Large intestine (tissue), 3 donors: ENCODE measurements around the gene SLC2A8. TPM values are rescaled to one million over a fixed set of nuclear protein-coding genes. Genes with fewer than 3 reads are reported as not detected.

Experiments
- DNase-seq, 2 donors: peaks; one replicate each; pipeline versions ENCODE4 v3.0.0 to v3.0.0-alpha.2; 2013
- H3K27ac ChIP-seq: one replicate; pipeline ENCODE4 v1.5.1; 2013; ENCODE audit warnings: low read length
- H3K27me3 ChIP-seq: 2 replicates; pipeline ENCODE4 v1.6.1; 2013; ENCODE audit warnings: low read length; ENCODE audit not compliant: control insufficient read depth, insufficient read depth
- H3K36me3 ChIP-seq: 2 replicates; pipeline ENCODE4 v1.6.1; 2013; ENCODE audit warnings: low read length; ENCODE audit not compliant: control insufficient read depth, insufficient read depth
- H3K4me1 ChIP-seq: one replicate; pipeline ENCODE4 v1.6.1; 2013; ENCODE audit warnings: low read length; ENCODE audit not compliant: control insufficient read depth, insufficient read depth
- H3K4me3 ChIP-seq: one replicate; pipeline ENCODE4 v1.5.1; 2013; ENCODE audit warnings: low read length
- H3K9me3 ChIP-seq: one replicate; pipeline ENCODE4 v1.6.1; 2013; ENCODE audit warnings: mild to moderate bottlenecking, low read depth, low read length, moderate library complexity; ENCODE audit not compliant: control insufficient read depth
- WGBS: methylation state at CpG from one replicate; pipeline ENCODE4 v1.1.5; 2013; ENCODE audit warnings: low lambda C conversion rate; ENCODE audit not compliant: insufficient coverage; 5-methylcytosine and 5-hydroxymethylcytosine counted together
- polyA plus RNA-seq: library from polyadenylated mRNA; unstranded; fragments of 120-200 nt; gene quantifications from one replicate; pipeline ENCODE4 v1.2.1, GENCODE V29; 2013

Gene SLC2A8
- polyA plus RNA-seq, 1 donor, result 58.3 TPM

DNA sequence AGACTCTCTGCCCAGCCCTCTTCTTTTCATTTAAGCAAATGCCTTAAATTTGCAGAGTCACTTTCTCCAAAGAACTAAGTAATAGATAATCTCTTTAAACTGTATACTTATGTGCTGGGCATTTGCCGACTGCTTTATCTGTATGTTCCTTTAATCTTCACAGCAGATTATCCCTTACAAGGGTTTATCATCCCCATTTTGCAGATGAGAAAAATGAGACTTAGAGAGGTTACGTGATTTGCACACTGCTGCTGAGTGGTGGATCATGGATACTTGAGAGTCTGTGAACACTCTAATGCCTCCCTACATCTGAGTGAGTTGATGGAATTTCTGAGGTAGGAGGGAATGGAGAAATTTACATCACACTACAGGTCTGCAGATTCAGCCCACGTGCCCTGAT lies 31.4 kb downstream of the SLC2A8 start:
- no peaks in the 10 kb centered on the region for H3K27me3 ChIP-seq
- no CpG with 5 or more reads among the region's 3 CpGs for WGBS

DNA sequence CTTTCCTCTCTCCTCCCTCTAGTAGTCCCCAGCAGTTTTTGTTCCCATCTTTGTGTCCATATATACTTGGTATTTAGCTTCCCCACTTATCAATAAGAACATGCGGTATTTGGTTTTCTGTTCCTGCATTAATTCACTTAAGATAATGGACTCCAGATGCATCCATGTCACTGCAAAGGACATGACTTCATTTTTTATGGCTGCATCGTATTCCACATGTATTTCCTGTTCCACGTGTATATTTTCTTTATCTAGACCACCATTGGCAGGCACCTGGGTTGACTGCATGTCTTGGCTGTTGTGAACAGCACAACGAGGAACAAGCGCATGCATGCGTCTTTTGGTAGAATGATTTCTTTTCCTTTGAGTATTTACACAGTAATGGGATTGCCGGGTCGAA lies 33.4 kb downstream of the SLC2A8 start:
- H3K4me3 ChIP-seq, result no peak overlapping the region
- no peak for DNase-seq
- 100% methylated on average over 2 of the region's 8 CpGs for WGBS
- no peaks in the 10 kb centered on the region for H3K27me3 ChIP-seq
- H3K9me3 ChIP-seq, result no peaks in the 10 kb centered on the region
- H3K36me3 ChIP-seq, result peaks cover 50% of the 10 kb centered on the region
- no peak overlapping the region for H3K27ac ChIP-seq
- H3K4me1 ChIP-seq, result no peaks in the 10 kb centered on the region

More for the DNA sequence above, 31.4 kb downstream of the SLC2A8 start:
- Histone ChIP-seq H3K27ac (no peak overlapping the region), H3K36me3 (peaks cover 30% of the 10 kb centered on the region), H3K9me3 (no peaks in the 10 kb centered on the region), H3K4me1 (no peaks in the 10 kb centered on the region), H3K4me3 (no peak overlapping the region)
- no peak for DNase-seq

DNA sequence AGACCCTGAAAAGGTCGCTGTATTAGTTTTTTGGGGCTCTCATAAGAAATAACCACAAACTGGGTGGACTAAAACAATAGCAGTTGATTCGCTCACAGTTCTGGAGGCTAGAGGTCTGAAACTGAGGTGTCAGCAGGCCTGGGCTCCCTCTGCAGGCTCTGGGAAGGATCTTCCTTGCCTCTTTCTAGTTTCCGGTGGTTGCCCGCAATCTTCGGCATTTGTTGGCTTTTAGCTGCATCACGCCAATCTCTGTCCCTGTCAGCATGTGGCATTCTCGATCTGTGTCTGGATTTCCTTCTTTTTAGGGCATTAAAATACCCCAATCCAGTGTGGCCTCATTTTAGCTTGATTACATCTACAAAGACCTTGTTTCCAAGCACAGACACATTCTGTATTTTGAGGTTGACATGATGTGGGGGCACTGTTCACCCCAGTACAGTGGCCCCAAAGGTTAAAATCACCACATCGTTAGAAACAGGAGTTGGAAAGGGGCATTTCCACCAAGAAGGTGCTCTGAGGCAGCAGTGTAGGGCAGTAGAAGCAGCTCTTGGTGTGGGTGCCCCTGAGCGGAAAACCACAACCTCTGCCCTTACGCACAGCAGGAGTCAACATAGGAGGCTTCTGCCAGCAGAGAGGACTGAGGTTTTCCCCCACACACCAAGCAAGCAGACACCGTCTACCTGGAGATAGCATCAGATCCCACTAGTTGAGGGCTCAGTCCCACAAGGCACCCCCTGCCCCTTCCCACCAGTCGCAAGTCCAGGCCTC lies 40.7 kb downstream of the SLC2A8 start:
- H3K36me3 ChIP-seq, result peaks cover 79% of the 10 kb centered on the region
- H3K4me1 ChIP-seq, result no peaks in the 10 kb centered on the region
- no peaks in the 10 kb centered on the region for H3K27me3 ChIP-seq
- H3K4me3 ChIP-seq, result no peak overlapping the region
- no peak overlapping the region for H3K27ac ChIP-seq
- no peak for DNase-seq
- 83% methylated on average over 3 of the region's 12 CpGs for WGBS
- no peaks in the 10 kb centered on the region for H3K9me3 ChIP-seq

DNA sequence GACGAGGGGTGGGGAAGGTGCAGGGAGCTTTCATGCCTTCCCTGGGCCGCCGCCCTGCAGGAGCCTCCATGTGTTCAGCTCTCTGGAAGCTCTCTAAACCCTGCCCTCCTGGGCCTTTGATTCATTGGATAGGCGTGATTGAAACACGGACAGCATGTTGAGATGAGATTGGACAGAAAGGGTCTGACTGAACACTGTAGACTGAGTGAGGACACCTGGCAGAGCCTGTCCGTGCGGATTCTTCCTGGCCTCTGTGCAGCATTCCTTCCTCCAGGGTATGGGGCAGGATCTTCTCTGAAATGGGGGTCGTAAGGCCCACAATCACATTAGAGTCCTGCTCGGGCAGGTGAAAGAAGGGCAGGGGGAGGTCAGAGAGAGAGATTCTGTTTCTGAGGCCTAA lies 41.4 kb downstream of the SLC2A8 start:
- no peaks in the 10 kb centered on the region for H3K4me1 ChIP-seq
- no CpG with 5 or more reads among the region's 9 CpGs for WGBS
- H3K4me3 ChIP-seq, result no peak overlapping the region
- H3K27me3 ChIP-seq, result no peaks in the 10 kb centered on the region
- H3K27ac ChIP-seq, result no peak overlapping the region
- H3K36me3 ChIP-seq, result peaks cover 75% of the 10 kb centered on the region
- no peak for DNase-seq
- no peaks in the 10 kb centered on the region for H3K9me3 ChIP-seq

DNA sequence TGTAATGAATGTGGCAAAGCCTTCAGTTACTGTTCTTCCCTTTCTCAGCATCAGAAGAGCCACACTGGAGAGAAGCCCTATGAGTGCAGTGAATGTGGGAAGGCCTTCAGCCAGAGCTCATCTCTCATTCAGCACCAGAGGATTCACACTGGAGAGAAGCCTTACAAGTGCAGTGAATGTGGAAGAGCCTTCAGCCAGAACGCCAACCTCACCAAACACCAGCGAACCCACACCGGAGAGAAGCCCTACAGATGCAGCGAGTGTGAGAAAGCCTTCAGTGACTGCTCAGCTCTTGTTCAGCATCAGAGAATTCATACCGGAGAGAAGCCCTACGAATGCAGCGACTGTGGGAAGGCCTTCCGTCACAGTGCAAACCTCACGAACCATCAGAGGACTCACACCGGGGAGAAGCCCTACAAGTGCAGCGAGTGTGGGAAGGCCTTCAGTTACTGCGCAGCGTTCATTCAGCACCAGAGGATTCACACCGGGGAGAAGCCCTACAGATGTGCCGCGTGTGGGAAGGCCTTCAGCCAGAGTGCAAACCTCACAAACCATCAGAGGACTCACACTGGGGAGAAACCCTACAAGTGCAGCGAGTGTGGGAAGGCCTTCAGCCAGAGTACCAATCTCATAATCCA lies 47.4 kb downstream of the SLC2A8 start:
- Histone ChIP-seq H3K27me3 (no peaks in the 10 kb centered on the region), H3K4me1 (no peaks in the 10 kb centered on the region), H3K9me3 (no peaks in the 10 kb centered on the region), H3K4me3 (no peak overlapping the region), H3K36me3 (peaks cover 76% of the 10 kb centered on the region), H3K27ac (no peak overlapping the region)
- no CpG with 5 or more reads among the region's 17 CpGs for WGBS
- no peak for DNase-seq

DNA sequence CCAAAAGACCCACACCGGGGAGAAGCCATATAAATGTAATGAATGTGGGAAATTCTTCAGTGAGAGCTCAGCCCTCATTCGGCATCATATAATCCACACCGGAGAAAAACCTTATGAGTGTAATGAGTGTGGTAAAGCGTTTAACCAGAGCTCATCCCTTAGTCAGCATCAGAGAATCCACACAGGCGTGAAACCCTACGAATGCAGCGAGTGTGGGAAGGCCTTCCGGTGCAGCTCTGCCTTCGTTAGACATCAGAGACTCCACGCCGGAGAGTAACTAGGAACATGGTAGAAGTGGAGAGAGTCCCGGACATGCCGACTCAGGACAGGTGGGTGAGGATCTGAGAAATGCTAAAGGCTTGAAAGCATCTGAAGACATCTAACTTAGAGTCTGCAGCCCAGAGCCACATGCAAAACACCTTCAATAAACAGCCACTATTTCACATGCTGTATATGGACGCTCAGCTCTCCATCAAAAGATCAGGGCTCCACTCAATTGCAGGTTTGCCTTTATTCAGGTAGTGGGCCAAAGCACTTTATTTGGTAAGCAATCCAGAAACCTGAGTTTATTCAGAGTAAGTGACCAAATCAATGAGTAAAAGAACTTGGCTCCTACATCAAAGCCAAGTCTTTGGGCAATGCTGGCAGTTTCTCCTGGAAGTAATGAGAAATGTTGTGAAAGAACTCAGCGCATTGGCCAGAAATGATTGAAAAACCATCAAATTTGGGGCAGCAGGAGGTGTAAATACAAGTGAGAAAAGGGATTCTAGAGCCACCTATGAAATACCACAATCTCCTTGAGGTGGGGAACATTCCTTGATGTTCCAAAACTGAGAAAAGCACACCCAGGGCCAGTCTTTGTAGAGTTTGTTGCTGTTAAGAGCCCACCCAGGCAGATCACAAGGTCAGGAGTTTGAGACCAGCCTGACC lies 48.2 kb downstream of the SLC2A8 start:
- Histone ChIP-seq H3K36me3 (peaks cover 78% of the 10 kb centered on the region), H3K9me3 (no peaks in the 10 kb centered on the region), H3K4me3 (no peak overlapping the region), H3K4me1 (peaks cover 3% of the 10 kb centered on the region), H3K27ac (no peak overlapping the region), H3K27me3 (no peaks in the 10 kb centered on the region)
- 100% methylated on average over 1 of the region's 15 CpGs for WGBS
- no peak for DNase-seq

DNA sequence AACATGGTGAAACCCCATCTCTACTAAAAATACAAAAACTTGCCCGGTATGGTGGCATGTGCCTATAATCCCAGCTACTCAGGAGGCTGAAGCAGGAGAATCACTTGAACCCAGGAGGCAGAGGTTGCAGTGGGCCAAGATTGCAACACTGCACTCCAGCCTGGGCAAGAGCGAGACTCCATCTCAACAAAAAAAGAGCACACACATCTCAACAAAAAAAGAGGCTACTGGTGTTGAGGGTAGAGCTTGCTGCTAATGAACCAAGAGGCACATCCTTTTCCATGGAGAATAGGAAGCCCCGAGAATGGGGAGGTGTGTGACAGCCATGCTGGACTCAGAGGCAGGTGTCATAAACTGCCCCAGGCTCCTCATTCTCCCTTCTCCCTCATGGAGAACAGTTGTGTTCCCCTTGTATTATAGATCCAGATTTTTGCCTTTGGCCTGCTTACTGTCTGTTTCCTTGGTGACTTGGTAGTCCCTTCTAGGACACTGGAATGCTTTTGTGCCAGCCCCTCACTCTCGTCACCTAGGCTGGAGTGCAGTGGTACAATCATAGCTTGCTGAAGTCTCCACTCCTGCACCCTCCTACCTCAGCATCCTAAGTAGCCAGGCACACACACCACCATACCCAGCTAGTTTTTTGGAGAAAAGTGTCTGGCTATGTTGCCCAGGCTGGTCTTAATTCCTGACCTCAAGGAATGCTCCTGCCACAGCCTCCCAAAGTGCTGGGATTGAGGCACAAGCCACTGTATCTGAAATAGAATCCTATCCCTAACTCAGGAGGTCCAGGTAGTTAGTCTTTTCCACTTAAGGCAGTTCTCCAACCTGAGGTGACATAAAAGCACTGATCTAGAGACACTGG lies 49.1 kb downstream of the SLC2A8 start:
- no peaks in the 10 kb centered on the region for H3K27me3 ChIP-seq
- H3K4me3 ChIP-seq, result no peak overlapping the region
- H3K9me3 ChIP-seq, result no peaks in the 10 kb centered on the region
- peaks cover 69% of the 10 kb centered on the region for H3K36me3 ChIP-seq
- H3K4me1 ChIP-seq, result peaks cover 5% of the 10 kb centered on the region
- H3K27ac ChIP-seq, result no peak overlapping the region
- WGBS, result no CpG with 5 or more reads among the region's 4 CpGs
- no peak for DNase-seq

DNA sequence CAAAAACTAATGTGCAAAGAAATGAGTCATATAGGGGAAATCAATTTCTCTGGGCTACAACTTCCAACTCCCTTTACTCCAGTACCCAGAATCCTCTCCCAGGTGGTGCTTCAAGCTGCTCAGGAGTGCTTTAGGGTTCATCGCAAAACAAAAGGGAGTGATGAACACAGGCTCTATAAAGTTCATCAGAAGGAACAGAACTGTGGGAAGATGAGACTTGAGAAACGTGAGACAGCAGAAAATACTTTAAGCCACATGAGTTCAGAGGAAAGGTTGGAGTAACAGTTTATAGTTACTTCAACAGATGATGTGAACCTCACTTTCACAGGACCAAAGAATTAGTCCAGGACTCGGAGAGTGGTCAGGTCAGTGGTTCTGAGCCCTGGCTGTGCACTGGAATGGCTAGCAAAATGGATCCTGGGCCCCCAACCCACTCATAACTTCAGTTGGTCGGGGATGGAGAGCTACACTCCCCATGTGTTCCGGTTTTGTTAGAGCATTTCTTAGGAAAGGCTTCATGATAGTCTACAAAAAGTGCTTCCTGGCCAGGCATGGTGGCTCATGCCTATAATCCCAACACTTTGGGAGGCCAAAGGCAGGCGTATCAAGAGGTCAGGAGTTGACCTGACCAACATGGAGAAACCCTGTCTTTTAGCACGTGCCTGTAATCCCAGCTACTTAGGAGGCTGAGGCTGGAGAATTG lies 49.9 kb downstream of the SLC2A8 start:
- Histone ChIP-seq H3K9me3 (peaks cover 2% of the 10 kb centered on the region), H3K27ac (no peak overlapping the region), H3K4me1 (peaks cover 6% of the 10 kb centered on the region), H3K4me3 (no peak overlapping the region), H3K36me3 (peaks cover 65% of the 10 kb centered on the region), H3K27me3 (no peaks in the 10 kb centered on the region)
- WGBS, result 80% methylated on average over 1 of the region's 7 CpGs
- no peak for DNase-seq

DNA sequence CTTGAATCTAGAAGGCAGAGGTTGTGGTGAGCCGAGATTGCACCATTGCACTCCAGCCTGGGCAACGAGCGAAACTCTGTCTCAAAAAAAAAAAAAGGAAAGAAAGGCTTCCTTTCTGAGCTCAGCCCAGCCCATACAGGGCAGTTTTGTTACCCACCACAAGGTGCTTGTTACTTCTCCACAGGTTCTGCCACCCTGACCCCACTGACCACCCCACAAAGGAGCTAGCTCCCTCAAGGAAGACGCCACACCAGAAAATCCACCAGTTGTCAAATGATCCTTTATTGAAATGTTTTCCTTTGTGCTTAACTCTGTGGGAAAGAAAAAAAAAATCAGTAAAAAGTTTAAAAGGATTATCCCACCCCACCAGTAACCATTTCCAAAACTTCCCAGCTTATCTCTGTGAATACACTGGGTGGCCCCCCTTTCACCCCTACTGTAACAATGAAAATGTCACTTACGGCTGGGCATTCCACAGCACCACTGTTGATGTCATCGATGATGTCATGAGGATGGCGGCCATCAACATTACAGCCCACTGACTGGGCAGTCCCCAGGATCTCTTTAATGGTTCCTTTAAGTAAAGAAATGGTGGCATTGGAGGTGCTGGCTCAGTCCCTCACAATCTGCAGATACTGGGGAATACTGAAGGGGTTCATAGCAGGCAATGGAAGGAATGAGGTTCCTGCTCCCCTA lies 50.6 kb downstream of the SLC2A8 start:
- H3K27me3 ChIP-seq, result no peaks in the 10 kb centered on the region
- peaks cover 2% of the 10 kb centered on the region for H3K9me3 ChIP-seq
- H3K4me1 ChIP-seq, result peaks cover 13% of the 10 kb centered on the region
- H3K27ac ChIP-seq, result no peak overlapping the region
- H3K36me3 ChIP-seq, result peaks cover 62% of the 10 kb centered on the region
- no peak overlapping the region for H3K4me3 ChIP-seq
- no CpG with 5 or more reads among the region's 7 CpGs for WGBS
- DNase-seq, result no peak
